Activated CD4-positive, alpha-beta T cell treated with anti-CD3 and anti-CD28 coated beads for 48 hours (primary cell): ENCODE results near the gene ABCC6.
A peak's percentile ranks its signal among the peaks of the same experiment; 100 is the strongest.

Source experiments
- DNase-seq: peaks from one replicate; pipeline ENCODE4 v3.0.0-alpha.2; 2020

ABCC6 gene

GRCh38 chr16:16139806-16140205 lies 83.5 kb downstream of the ABCC6 start:
- DNase-seq = no peak

- DNase-seq = no peak
Measured at GRCh38 chr16:16139061-16139460, 84.2 kb downstream of the ABCC6 start.

DNA sequence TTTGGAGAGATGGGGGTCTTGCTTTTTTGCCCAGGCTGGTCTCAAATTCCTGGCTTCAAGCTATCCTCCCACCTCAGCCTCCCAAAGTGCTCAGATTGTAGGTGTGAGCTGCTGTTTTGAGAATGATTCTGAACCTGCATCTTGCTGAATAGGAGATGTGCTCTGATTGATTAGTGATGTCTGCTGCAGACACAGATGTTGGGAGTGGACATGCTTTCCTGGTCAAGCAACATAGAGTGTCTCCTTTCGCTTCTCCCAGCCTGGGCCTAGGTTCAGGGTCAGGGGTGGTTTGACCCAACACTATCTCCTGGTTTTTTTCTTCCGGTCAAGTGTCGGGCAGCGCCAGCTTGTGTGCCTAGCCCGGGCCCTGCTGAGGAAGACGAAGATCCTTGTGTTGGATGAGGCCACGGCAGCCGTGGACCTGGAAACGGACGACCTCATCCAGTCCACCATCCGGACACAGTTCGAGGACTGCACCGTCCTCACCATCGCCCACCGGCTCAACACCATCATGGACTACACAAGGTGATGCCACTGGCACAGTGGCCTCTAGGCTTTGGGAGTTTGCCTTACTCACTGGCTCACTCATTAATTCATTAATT lies 85.2 kb downstream of the ABCC6 start:
- DNase-seq = no peak

DNA sequence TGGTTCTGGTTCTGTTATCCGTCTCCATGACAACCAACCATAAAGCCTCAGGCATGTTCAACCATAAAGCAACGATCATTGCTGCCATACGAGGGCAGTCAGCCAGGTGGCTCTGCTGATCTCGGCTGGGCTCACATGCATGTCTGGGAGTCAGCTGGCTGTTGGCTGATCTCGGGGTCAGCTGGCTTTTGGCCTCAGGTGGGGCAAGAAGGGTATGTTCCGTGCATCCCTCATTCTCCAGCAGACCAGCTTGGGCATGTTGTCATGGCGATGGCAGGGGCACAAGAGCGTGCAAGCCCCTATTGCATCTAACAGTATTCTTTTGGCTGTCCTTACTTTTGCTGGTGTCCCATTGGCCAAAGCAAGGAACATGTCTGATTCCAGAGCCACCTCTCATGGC lies 86.2 kb downstream of the ABCC6 start:
- DNase-seq = no peak

DNA sequence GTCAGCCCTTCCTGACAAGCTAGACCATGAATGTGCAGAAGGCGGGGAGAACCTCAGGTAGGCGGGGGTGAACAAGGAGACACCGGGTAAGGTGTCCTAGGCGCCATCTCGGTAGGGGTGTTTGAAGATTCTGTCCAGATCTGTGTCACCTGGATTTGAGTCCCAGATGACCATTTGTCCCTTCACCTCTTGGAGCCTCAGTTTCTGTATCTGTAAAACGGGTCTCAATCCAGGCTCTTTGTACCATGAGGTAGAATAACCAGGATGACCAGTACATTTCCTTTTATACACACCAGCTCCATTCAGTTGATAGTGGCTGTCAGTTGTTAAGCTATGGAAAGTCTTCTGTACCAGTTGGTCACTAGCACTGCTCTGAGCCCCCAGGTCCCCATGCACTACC lies 86.7 kb downstream of the ABCC6 start:
- no peak for DNase-seq

DNA sequence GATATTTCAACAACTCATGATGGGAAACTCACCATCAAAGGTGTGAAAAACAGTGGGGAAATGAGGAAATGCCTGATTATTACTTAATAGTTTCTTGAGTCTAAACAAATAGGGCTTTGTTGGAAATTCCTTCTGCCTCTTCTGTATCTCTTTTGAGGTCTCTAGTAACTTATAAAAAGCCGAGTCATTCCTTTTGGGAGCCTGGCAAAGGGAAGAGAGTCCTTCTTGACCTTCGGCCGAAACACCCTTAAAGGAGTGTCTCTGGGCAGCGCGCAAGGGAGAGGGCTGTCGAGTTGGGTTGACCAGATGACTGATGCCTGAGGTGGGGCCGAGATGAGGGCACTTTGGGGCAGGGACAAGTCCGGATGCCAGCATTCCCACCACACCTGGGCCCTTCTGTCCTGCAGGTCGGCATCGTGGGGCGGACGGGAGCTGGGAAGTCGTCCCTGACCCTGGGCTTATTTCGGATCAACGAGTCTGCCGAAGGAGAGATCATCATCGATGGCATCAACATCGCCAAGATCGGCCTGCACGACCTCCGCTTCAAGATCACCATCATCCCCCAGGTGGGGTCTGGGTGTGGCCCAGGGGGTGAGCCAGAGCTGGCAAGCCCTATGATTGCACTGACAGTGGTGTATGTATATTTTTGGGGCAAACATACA lies 89.2 kb downstream of the ABCC6 start:
- DNase-seq = no peak

- no peak for DNase-seq
Measured at GRCh38 chr16:16131659-16132058, 91.6 kb downstream of the ABCC6 start.

- DNase-seq = no peak
Measured at GRCh38 chr16:16131204-16131603, 92.1 kb downstream of the ABCC6 start.

DNA sequence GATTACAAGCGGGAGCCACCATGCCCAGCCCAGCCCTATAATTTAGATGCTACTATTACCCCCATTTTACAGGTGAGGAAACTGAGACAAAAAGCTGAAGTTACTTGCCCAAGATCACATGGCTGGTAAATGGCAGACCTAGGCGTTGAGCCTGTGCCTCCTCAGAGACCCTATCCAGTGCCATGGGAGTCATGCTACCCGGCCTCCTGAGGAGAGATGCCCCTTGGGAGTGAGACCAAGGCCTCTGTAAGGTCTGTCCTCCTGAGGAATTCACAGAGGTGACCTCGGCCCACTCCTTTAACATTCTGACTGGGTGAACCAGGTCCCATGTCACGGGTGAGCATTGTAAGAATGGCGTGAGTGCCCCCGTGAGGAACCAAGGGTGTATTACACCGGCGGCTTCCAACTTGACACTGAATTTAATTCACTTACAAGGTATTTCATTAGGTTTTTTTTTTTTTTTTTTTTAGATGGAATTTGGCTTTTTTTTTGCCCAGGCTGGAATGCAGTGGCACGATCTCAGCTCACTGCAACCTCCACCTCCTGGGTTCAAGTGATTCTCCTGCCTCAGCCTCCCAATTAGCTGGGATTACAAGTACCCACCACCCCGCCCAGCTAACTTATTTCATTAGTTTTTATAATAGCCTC lies 95.7 kb downstream of the ABCC6 start:
- peak; percentile 78 for DNase-seq

GRCh38 chr16:16126896-16127295 lies 96.4 kb downstream of the ABCC6 start:
- DNase-seq = no peak

DNA sequence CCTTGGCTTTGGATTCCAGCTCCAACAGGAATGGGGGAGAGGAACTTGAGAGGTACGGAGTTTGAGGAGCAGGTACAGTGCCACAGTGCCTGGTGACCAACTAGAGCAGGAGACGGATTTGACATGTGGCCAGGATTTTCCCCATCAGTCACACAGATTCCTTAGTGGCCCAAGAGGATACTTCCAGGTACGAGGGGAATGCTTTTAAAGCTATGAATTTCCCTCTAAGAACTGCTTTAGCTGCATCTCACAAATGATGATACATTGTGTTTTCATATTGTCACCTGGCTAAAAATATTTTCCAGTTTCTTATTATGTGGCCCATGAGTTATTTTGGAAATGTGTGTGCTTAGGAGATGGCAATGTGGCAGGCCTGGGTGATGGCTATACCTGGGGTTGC lies 98.3 kb downstream of the ABCC6 start:
- DNase-seq = no peak

GRCh38 chr16:16124438-16124837 lies 98.9 kb downstream of the ABCC6 start:
- DNase-seq = no peak

GRCh38 chr16:16122264-16122663 lies 101.0 kb downstream of the ABCC6 start:
- DNase-seq = no peak

GRCh38 chr16:16121185-16121727 lies 102.0 kb downstream of the ABCC6 start:
- no peak for DNase-seq

DNA sequence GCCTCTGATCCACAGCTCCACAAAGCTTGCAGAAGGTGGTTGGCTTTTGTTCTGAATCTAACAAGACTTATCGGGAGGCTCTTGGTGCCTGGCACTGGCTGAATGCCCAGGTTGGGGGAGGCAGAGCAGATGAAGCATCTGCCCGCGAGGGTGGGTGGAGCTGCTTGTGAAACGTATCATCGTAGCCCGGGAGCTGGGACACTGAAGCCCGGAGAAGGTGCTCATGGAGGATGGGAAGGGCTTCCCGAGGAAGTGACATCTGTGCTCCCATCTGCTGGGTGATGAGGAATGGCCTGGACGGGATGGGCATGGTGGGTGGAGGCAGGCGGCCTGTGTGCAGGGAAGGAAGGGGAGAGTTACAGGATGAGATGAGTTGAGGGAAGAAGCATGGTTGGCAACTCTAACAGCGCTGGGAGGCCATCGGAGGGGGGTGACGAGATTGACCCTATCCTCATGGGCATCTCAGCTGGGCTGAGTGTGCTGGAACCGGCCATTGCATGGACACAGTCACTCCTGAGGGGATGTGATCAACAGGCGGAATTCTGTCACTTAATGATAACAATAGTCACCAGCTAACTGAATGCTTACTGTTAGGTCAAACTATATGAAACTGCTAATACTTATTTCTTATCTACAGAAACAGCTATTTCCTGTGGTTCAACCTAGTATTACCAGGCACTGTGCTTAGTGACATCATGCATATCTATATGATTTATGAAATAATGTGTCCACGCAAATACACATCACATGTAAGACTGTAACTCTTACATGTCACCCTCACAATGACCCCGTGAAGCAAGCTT lies 102.7 kb downstream of the ABCC6 start:
- no peak for DNase-seq

GRCh38 chr16:16120044-16120381 lies 103.3 kb downstream of the ABCC6 start:
- DNase-seq = no peak

- DNase-seq = no peak
Measured at GRCh38 chr16:16118337-16118736, 105.0 kb downstream of the ABCC6 start.

GRCh38 chr16:16116841-16117240 lies 106.5 kb downstream of the ABCC6 start:
- no peak for DNase-seq

- DNase-seq = no peak
Measured at GRCh38 chr16:16113076-16113475, 110.2 kb downstream of the ABCC6 start.

DNA sequence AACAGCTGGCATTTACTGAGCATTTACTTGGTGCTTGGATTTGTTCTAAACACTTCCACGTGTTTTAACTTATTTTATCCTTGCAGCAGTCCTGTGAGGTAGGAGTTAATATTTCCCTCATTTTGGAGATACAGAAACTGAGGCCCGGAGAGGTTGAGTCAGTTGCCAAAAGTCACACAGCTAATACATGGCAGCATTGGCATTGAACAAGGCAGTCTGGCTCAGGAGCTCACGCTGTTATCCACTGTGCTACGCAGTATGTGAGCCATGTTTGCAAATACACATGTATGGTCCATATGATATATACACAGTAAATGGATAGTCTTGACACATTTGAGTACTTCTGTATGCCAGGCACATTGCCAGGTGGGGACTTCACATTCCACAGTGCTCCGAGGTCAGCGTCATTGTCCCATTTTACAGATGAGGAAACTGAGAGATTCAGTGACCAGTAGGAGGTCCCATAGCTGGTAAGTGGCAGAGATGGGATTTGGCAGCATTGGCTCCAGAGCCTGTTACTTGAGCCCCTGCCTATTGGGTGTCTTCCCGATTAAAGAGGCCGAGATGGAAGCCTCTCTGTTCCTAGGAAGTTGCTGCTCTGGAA lies 110.7 kb downstream of the ABCC6 start:
- DNase-seq = no peak

DNA sequence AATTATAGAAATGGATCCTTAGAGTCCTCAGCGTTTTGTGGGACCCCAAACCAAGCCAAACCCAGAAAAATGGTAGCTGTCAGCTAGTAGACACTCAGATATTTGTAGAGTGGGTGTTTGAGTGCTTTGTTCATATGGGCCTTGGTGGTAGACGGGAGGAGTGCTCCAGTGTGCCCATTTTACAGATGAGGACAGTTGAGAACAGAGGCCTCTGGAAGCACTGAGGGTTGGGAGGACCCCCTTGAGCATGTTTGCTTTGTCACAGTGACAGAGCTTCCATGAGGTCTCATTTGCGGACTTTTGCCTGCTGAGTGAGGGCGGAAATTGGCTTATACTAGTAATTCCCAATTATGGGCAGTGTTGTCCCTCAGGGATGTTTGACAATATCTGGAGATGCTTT lies 111.7 kb downstream of the ABCC6 start:
- no peak for DNase-seq

- no peak for DNase-seq
Measured at GRCh38 chr16:16110111-16110490, 113.2 kb downstream of the ABCC6 start.

DNA sequence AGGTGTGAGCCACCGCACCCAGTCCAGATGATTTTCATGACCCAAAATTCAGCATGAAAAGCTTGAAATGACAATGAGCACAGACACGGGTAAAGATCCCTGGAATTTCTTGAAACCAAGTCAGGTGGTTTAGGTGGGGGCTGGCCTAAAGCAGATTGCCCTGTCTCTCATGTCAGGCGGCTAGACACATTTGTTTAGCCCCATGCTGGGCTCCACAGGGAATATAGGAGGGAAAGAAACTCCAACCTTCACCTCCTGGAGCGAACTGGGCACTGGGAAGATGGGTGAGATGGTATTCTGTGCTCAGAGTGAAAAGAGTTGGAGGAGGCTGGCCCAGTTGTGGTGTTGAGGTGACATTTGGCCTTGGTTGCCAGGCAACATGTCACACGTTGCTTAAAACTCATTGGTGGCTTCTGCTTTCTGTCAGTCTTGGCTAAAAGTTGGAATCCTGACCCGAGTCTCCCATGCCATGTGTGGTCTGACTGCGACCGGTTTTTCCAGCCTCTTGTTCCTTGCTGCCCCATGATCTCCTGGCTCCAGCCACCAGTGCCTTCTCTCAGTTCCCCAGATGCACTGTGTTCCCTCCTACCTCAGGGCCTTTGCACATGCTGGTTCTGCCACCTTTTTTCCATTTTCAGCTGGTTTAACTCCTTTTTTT lies 113.7 kb downstream of the ABCC6 start:
- DNase-seq = no peak
